RPMI7951 (cell line): ENCODE measurements around the gene UNC79. TPM values are rescaled to one million over a fixed set of nuclear protein-coding genes. Genes with fewer than 3 reads are reported as not detected.

Experiments
- DNase-seq: peaks from one replicate; pipeline ENCODE4 v3.0.0-alpha.2; 2012; ENCODE audit warnings: low read depth
- total RNA-seq: library from RNA; depleted of rRNA; stranded (reverse); fragments of >200 nt; shearing (Covaris generic); gene quantifications from 2 replicates; pipeline ENCODE4 v1.2.3, GENCODE V29; 2014

Gene UNC79
- total RNA-seq, 1 experiment from 2014 or later = not detected

DNA sequence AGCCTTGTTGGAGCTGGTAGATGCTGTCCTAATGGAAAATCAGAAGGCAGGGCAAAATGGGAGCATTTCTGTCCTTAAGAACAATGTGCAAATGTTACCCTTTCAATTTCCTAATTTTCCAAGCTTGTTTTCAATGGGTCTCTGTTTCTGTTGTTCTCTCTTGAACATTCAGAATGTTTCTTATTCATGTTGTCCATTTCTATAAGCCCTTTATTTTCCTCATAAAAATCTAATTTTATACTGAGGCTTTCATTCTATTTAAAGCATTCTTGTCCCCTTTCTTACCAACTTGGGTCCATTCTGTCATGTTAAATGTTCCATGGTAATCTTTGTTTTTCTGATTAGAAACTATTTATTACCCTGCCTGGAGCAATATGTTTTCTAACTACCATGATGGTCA, 232.6 kb downstream of the UNC79 start:
- no peak for DNase-seq

DNA sequence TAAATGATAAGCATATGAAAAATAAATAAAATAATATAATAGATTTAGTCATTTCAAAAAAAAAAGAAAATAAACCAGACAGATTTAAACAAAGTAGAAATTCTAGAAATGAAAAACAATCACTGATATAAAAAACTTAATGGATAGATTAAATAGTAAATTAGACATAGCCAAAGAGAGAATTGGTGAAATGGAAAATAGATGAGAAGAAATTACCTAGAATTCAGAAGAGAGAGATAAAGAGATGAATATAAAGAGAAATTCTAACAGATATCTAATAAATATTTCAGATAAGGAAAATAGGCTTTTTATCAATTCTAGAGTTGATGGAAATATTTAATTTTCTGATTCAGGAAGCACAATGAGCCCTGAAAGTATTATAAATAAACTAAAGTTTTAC, 234.4 kb downstream of the UNC79 start:
- DNase-seq = no peak

DNA sequence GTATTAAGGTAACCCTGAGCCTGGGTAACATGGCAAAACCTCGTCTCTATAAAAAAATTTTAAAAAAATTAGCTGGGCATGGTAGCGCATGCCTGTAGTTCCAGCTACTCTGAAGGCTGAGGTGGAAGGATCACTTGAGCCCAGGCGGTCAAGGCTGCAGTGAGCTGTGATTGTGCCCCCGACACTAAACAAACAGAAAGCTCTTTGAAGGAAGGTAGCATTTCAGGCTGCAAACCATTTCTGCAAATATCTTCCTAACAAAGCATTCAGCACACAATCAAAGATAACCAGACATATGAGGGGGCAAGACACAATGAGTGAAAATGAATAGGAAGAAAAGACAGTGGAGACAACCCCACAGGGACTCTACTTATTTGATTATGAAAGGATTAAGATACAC, 238.9 kb downstream of the UNC79 start:
- no peak for DNase-seq

DNA sequence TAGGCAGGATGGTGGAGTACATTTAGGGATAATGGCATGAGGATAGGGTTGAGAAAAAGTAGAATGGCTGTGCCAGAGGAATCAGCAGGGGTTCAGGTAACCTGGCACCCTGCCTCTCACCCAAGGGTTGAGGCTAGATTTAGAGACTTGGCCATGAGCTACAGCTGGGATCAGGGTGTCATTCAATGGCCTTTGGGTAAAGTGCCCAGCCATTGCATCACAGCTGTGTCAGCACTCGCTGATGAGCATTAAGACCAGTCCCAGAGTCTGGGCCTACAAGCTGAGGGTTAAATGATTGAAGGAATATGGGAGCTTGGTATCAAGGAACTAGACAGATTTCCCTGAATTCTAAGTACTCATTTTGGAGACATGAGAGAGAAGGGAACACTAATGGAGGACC, 243.6 kb downstream of the UNC79 start:
- no peak for DNase-seq

DNA sequence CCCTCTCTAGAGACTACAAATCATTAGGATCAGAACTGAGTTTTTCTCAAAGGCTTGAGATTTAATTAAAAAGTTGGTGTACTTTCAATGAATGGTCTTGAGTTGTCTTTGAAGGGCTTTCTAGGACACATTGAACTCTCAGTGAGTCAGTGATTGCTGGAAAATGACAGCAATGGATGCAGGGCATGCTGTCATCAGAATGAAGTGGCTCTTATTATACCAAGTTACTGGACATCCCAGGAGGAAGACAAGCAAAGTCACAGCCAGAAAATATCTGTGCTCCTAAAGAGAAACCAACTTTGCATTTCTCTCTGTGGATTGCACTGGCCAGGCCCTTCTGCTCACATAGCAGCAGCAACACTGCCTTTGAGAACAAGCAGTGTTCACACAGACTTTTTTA, 244.9 kb downstream of the UNC79 start:
- no peak for DNase-seq

DNA sequence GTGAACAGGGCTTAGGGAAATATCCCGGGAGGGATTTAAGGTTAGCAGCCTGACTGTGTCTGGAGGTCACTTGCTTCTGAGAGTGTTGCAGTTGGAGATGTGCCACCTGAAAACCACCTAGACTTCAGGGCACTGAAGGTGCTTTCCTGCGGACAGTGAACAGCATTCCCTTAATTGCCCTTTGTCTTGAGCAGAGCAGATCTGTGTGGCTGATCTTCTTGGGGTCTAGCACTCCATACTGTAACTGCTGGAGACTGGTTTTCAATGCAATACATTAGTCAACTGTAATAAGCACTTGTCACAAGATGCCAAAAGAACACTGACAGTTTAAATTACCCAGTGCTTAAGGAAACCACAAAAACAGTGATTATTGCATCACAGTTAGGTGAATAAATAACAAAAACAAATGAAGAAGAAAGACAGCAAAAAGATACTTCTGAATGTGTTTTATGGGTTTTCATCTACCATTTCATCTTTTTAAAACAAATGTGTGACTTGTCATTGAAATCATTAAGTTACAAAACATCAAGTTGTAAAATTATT, 245.7 kb downstream of the UNC79 start:
- no peak for DNase-seq

DNA sequence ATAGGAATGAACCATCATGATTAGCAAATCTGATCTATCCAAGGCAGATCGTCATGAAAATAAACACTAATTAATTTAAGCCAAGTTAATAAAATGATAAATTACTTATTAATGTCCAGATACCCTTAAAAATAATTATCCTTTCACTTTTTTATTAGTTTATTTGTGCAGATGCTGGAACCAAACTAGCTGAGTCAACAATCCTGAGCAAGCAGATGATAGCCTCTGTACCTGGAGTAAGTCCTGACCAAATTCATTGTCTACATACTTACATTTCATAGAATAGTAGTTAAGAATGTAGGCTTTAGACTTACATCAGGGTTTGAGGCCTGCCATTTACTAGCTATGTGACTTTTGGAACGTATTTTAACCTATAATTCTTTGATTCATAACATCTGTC, 251.7 kb downstream of the UNC79 start:
- no peak for DNase-seq

DNA sequence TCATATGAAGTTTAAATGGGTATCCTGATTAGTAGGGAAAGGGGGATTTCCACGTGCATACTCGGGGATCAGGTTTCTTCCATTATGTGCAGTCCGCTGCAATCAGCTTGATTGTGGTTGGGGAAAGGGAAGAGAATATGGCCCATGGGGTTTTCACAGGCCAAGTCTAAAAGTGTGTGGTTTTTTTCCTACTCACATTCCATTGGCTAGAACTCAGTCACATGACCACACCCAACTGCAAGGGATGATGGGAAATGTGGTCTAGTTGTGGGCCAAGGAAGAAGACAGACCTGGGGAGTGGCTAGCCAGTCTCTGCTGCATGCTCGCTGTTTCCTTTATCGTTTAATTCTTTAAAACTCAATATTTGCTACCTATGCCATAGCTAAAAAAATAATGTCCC, 252.5 kb downstream of the UNC79 start:
- DNase-seq = peak; percentile 6

DNA sequence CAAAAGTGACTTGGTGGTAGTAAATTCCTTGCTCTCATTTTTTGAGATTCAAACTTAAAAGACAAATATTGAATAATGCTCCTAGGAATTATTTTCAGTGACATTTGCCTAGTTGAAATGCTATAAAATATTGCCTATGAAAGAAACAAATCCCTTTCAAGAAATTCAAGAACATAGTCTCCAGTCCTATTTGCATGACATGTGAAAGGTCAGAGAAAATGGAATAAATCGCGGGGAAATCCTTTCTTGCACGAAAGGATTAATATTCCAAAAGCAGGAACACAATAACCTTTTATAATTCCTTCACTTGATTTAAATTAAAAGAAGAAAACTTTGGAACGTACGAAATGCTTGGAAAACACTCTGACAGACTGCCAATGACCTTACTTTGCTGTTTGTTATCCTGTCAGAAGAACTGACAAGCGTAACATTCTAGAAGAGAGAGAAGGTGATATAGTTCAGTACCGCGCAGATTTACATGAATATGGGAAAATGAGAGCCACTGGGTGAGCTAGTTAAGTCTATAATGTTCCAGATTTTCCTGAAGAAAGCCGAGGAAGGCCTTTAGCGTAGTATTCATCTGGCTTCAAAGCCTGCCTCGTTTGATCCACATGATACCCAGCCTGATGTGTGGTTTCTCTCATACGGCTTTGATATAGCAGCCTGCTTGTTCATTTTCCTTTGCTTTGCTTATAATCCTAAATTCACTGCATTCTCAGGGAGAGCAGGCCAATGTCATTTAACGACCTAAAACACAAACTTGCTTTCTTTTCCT, 254.6 kb downstream of the UNC79 start:
- DNase-seq = no peak

DNA sequence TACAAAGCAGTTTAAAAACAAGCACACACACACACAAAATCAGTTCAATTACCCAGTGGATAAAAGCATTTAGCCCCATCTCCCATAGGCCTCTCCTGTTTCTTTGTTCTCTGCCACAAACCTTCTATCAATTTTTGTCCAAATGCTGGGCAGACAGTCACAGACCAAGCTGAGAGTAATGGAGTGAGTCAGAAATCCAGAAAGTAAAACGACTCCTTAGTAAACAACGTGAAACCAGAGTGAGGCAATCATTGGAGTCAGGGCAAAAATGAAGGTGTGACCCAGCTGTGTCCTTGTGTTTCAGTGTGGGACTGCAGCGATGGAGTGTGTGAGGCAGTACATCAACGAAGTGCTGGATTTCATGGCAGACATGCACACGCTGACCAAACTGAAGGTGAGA, 255.5 kb downstream of the UNC79 start:
- DNase-seq = no peak

DNA sequence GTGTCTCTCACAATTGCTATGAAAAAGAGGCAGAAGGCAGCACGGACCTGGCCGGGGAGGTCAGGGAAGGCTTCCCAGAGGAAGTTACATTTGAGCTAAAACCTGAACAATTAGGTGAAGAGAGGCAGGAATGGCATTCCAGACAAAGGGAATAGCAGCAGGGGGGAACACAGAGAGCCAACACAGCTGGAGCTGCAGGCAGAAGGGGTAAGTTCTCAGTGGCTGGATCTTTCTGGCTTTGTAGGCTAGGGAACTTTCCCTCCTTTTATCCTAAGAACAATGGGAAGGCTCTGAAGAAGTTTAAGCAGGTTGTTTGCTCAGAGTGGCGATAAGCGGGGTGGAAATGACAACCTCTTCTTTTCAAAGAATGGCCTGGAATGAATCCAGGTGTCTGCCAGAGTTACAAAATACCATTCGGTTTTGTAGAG, 257.5 kb downstream of the UNC79 start:
- DNase-seq = no peak

DNA sequence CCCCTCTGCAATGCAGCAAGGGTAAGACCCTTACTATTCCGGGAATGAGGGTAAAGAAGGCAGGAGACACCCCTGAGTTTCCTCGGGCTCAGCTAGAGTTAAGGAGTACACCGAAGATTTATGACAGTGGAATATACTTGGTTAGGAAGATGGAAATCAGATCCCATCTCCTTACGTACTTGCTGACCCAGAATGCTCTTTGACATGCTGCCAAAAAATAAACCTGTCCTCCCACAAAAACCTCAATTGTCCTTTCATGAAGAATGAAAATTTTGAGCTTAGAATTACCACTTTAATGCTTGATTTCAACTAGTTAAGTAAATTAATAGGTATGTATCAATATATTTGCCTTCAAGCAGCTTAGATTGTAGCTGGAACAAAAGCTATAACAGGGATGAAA, 258.1 kb downstream of the UNC79 start:
- no peak for DNase-seq

DNA sequence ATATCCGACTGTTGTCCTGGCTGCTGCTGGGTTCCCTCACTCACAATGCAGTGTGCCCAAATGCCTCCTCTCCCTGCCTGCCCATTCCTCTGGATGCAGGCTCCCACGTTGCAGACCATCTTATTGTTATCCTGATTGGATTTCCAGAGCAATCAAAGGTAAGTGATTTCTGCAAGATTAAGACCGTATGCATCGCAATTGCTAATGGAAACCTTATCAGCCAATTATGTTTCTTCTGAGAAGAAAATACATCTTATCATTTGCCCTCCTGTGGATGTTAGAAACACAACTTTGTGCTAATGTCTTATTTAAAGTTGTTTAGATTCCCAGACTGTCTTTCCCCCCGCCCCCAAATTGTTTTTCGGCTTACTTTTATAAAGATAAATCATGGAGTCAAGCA, 259.4 kb downstream of the UNC79 start:
- no peak for DNase-seq

DNA sequence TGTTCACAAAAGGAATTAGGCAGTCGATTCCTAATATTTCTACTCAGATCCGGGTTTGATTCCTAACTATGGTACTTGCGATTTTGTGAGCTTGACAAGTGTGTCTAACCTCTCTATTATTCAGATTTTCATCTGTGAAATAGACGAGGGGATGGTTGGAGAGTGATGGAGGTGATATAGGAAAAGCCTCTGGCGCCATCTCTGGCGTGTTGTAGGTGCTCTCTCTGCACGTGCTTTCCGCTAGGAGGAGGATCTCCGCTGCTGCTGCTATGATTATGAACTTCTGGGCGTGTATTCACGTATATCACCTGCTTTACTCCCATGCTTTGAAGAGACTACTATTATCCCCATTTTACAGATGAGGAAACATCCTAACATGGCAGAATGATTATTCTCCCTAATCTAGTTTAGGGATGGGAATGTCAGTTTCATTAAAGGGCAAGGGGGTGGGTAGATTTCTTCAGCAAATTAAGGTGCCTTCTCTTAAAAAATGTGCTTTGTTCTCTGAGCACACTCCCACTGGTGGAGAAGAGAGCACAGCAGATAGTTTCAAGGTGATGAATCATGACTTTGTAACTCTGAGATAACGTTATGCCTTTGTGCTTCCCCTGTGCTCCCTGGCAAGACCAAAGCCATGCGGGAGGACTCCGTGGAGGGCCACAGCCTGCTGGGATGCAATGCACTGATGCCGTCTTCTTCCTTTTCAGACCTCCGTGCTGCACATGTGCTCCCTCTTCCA, 260.5 kb downstream of the UNC79 start:
- no peak for DNase-seq

DNA sequence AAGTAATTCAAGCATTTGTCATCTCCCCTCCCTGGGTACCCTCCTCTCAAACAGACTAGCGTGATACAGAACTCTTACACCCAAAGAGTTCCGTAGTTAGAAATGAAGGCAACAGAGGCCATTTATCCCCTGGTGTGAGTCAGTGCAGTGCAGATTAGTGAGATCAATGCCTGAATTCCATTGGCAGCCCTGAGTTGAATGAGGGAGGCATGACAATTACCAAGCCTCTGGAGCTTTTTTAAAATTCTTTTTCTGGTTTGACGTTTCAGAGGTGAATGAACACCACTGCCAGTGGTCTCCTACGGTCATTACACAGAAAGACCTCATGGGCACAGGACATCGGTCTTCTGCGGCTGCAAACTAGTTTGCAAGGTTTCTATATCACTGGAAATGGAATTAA, 263.2 kb downstream of the UNC79 start:
- DNase-seq = no peak

DNA sequence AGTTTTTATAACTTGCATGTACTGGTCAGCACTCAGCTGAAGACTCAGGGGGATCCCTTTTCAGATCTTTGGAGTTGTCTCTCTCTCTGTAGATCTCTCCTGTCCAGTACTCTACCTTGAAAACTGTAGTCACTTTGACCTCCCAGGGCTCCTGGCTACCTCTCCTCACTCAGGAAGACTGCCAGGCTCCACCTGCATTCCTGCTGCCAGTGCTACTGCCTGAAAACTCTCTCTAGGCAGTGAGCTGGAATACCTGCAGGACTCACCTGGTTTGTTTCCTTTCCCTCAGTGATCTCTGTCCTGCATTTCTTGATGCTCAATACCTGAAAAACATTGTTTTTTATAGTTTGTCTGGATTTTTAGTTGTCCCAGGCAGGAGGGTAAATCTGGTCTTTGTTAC, 270.2 kb downstream of the UNC79 start:
- no peak for DNase-seq

DNA sequence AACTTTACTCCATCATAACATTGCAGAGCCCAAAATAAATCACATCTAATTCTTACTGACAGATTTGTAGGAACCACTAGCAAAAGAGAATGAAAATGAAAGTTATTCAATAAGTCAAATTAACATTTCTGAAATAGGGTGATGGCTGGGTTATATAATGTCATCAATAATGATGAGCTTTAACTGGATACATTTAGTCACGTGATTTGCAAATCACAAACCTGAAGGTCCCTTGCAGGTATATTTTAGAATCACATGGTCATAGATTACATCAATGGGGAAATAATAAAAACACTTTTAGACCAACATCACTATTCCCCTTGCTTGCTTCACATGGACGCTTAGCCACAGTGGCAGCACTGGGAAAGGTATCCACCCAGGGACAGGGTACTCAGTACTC, 270.8 kb downstream of the UNC79 start:
- DNase-seq = no peak

DNA sequence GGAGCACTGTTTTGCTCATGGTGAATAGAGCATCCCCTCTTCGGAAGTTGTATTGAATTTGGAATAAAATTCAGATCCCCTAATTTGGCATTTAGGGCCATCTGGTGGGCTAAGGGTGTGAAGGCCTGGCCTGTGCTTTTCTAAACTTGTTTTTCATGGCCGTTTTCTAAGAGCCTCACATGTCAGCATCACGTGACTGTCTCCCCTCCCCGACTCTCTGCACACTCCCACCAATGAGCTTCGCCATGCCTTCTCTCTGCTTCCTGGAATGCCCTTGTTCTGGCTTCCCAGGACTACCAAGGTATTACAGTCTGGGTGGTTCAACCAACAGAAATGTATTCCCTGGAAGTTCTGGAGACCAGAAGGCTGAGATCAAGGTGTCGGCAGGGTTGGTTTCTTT, 272.2 kb downstream of the UNC79 start:
- no peak for DNase-seq

DNA sequence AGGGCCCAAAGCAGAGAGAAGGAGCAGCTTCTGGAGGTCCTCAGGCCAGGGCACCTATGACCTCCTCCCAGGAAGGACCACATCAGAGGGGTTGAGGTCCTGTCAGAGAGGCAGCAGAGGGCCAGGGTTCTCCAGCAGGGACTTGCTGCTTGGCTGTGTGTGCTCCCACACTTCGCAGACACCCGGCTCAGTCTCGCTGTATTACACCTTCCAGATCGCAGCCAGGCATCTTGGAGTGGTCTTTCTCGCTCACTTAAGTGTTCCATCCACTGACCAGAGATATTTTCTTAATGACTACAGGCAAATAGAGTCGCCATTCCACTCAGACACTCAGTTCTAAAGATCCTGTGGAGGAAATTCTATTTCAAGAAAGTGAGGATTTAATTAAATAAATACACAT, 273.2 kb downstream of the UNC79 start:
- DNase-seq = no peak

DNA sequence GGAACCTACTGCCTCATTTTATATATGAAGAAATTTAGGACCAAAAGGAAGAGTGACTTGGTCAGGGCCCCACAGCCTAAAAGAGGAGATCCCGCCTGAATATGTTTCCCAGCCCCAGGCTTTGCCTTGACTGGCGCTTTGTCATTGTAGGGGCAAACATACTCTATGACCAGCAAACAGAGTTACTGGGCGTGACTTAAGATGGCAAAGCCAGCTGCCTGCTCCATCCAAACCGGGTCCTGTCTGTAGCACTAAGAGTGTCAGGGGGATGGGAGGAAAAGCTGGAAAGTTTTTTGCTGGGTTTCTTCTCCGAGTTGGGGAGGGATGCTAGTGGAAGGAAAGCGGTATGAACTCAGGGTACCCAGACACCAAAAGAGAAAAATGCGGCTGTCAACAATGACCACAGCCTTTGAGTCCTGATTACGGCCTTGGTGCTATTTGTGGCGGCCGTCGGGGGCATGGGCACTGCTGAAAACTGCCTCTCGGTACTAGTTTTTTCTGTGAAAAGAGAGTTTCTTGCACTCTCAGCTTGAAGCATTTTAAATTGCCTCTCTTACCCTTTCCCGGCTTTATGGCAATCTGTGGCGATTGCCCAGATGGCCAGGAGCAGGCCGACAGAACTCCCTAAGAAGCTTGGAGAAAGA, 274.9 kb downstream of the UNC79 start:
- DNase-seq = no peak

DNA sequence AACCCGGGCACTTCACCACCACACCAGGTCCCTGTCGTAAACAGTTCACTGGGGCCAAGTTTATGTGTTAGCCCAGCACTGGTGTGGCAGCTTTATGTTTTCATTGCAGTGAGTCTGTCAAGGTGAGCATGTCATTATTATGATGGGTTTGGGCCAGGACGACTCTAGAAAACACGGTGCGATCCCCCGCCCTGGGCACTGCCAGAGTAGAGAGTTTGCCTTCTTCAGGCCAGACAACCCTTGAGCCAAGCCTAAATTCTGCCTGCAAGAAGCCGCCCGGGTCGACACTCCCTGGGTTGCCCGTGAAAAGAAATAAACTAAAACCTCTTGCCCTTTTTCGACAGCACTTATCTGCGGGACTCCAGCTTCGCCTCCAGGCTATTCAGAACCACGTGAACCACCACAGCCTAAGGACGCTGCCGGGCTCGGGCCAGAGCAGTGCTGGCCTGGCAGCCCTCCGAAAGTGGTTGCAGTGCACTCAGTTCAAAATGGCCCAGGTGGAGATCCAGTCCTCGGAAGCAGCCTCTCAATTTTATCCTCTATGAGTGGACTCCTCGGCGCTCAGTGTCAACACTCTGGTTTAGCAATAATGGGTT, 275.7 kb downstream of the UNC79 start:
- DNase-seq = no peak

DNA sequence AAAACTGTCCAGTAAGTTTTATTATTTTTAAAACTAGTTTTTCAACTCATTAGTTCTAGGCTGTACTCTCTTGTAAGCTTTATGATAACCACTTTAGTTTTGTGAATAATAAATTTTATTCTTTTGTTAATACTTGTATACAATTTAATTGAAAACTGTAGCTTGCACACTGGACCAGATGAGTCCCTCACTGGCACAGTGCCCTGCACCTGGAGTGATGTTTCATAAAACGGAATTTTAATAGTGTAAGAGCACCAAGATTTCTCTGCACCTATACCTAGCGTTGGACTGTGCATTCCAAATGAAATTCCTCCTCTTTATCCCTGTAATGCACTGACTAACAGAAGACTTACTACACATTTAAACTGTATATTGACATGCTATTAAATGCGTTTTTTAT, 276.7 kb downstream of the UNC79 start:
- no peak for DNase-seq
